Activated CD4-positive, alpha-beta memory T cell treated with anti-CD3 and anti-CD28 coated beads, Interleukin-2, amount 10 ng/mL, durations not matched to agents 7 days and 5 days (primary cell): ENCODE measurements around the gene GARRE1. TPM values are rescaled to one million over a fixed set of nuclear protein-coding genes. Genes with fewer than 3 reads are reported as not detected.

Source experiments
- CTCF ChIA-PET: fragments of 350-600 bp; sonication (Branson Sonifier 250); formaldehyde crosslinking; loops from one replicate; lab custom pipeline; 2021; ENCODE audit warnings: antibody characterized with exemption, inconsistent platforms; lab: Charles Lee
- POLR2A ChIA-PET: fragments of 350-600 bp; sonication (Branson Sonifier 250); formaldehyde crosslinking; loops from one replicate; lab custom pipeline; 2021; ENCODE audit warnings: antibody characterized with exemption; lab: Charles Lee
- DNase-seq: peaks from one replicate; pipeline ENCODE4 v3.0.0-alpha.2; 2020
- H3K27ac Mint-ChIP-seq: one replicate; pipeline ENCODE4 v1.8.0; 2021; ENCODE audit warnings: mild to moderate bottlenecking, mixed read lengths
- H3K27me3 Mint-ChIP-seq: one replicate; pipeline ENCODE4 v1.8.0; 2021; ENCODE audit warnings: mixed read lengths
- H3K36me3 Mint-ChIP-seq: one replicate; pipeline ENCODE4 v1.8.0; 2021; ENCODE audit warnings: low read depth, mixed read lengths
- H3K4me1 Mint-ChIP-seq: one replicate; pipeline ENCODE4 v1.8.0; 2021; ENCODE audit warnings: mixed read lengths
- H3K4me3 Mint-ChIP-seq: one replicate; pipeline ENCODE4 v1.8.0; 2021; ENCODE audit warnings: mild to moderate bottlenecking, mixed read lengths
- H3K9me3 Mint-ChIP-seq: one replicate; pipeline ENCODE4 v1.8.0; 2021; ENCODE audit warnings: mixed read lengths
- total RNA-seq, 2 experiments: library from RNA; stranded (reverse); gene quantifications; one replicate each; pipeline ENCODE4 v1.2.3, GENCODE V29; 2021

Gene GARRE1
- total RNA-seq, 2 experiments from 2014 or later, result 14.3 to 14.4 TPM

DNA sequence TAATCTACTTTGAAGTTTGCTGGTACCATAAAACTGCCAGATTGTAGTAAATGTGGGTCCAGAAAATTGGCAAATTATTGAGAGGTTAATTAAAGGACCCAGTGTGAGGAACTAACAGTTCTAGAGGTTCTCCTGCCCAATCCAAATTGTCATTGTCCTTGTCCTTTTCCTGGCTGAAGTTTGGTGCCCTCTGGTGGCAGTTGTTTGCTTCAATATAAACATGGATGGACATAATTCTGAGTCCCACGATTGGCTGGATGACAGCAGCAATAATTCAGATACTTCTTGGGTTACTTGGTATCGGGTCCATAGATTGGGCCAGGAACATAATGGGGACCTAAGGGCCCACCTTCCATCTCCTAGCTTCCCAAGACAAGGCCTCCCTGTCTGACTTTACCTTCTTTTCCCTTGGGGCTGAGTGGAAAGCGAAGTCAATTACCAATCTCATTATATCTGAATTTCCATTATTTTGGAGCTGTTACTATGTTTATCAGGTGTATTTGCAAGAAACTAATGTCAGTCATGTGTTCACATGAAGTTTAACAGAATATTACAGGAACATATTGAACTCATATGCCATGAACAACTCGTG, 33.8 kb upstream of the GARRE1 start:
- H3K27me3 Mint-ChIP-seq, result no peaks in the 10 kb centered on the region
- POLR2A ChIA-PET, result interaction anchor here (0.6 kb wide), 2 partner anchors 91 to 779 kb away, joined by 3 read pairs; no protein-coding TSS in a partner anchor
- DNase-seq, result peak; percentile 62
- CTCF ChIA-PET, result interaction anchor here (0.7 to 1.9 kb wide), 13 partner anchors 11 to 210 kb away, joined by 3 to 7 read pairs (median 4); no protein-coding TSS in a partner anchor
- no peak overlapping the region for H3K27ac Mint-ChIP-seq
- H3K4me1 Mint-ChIP-seq, result peaks cover 47% of the 10 kb centered on the region
- H3K4me3 Mint-ChIP-seq, result no peak overlapping the region
- H3K36me3 Mint-ChIP-seq, result peaks cover 73% of the 10 kb centered on the region
- no peaks in the 10 kb centered on the region for H3K9me3 Mint-ChIP-seq

GRCh38 chr19:34222386-34222785, 32.0 kb upstream of the GARRE1 start:
- Mint-ChIP-seq H3K4me3 (no peak overlapping the region), H3K36me3 (peaks cover 79% of the 10 kb centered on the region), H3K4me1 (peaks cover 57% of the 10 kb centered on the region), H3K27ac (no peak overlapping the region), H3K27me3 (no peaks in the 10 kb centered on the region), H3K9me3 (no peaks in the 10 kb centered on the region)
- no peak for DNase-seq
- CTCF ChIA-PET, result interaction anchor here (0.8 to 1.7 kb wide), 4 partner anchors 10 to 137 kb away, joined by 3 to 7 read pairs (median 4); no protein-coding TSS in a partner anchor
- POLR2A ChIA-PET, result interaction anchor here (1.0 kb wide), 1 partner anchor 10 kb away, joined by 3 read pairs; no protein-coding TSS in a partner anchor

GRCh38 chr19:34224996-34225658, 29.2 kb upstream of the GARRE1 start:
- no peak overlapping the region for H3K4me3 Mint-ChIP-seq
- no peaks in the 10 kb centered on the region for H3K27me3 Mint-ChIP-seq
- CTCF ChIA-PET, result interaction anchor here (0.8 to 2.8 kb wide), 5 partner anchors 8 to 203 kb away, joined by 3 to 10 read pairs (median 3); partner anchors contain the start of gene UBA2
- POLR2A ChIA-PET, result interaction anchor here (0.7 to 3.6 kb wide), 12 partner anchors 12 to 202 kb away, joined by 3 to 29 read pairs (median 4); partner anchors contain the start of gene LSM14A
- H3K36me3 Mint-ChIP-seq, result peaks cover 87% of the 10 kb centered on the region
- H3K27ac Mint-ChIP-seq, result peak overlapping the region; percentile 60
- no peak for DNase-seq
- peaks cover 57% of the 10 kb centered on the region for H3K4me1 Mint-ChIP-seq
- no peaks in the 10 kb centered on the region for H3K9me3 Mint-ChIP-seq

GRCh38 chr19:34225659-34226015, 28.7 kb upstream of the GARRE1 start:
- ChIA-PET CTCF (interaction anchor here (0.8 to 2.8 kb wide), 6 partner anchors 8 to 202 kb away, joined by 3 to 10 read pairs (median 3); partner anchors contain the start of gene UBA2), POLR2A (interaction anchor here (0.7 to 3.6 kb wide), 11 partner anchors 12 to 202 kb away, joined by 3 to 29 read pairs (median 3); partner anchors contain the start of gene LSM14A)
- no peaks in the 10 kb centered on the region for H3K27me3 Mint-ChIP-seq
- H3K4me1 Mint-ChIP-seq, result peaks cover 54% of the 10 kb centered on the region
- DNase-seq, result no peak
- H3K36me3 Mint-ChIP-seq, result peaks cover 86% of the 10 kb centered on the region
- H3K27ac Mint-ChIP-seq, result peak overlapping the region; percentile 60
- no peak overlapping the region for H3K4me3 Mint-ChIP-seq
- H3K9me3 Mint-ChIP-seq, result no peaks in the 10 kb centered on the region

DNA sequence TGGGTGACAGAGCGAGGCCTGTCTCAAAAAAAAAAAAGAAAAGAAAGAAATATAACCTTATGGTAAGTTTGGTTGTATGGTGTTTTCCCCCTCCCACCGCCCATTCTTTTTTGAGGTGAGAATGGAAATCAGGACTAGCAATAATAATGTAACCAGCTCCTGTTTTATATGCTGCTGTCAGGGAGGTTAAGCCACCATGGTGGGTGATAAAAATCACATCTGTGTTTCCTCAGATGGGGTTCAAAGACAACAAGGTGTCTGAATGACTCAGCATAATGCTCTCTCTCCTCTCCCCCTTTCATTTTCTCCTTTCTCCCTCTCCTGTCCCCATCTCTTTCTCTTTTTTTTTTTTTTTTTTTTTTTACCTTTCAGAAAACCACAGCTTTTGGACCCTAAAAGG, 28.3 kb upstream of the GARRE1 start:
- DNase-seq, result peak; percentile 24
- Mint-ChIP-seq H3K36me3 (peaks cover 88% of the 10 kb centered on the region), H3K4me3 (no peak overlapping the region), H3K4me1 (peaks cover 57% of the 10 kb centered on the region), H3K27me3 (no peaks in the 10 kb centered on the region), H3K9me3 (no peaks in the 10 kb centered on the region), H3K27ac (peak overlapping the region; percentile 60)
- POLR2A ChIA-PET, result interaction anchor here (0.7 to 3.6 kb wide), 9 partner anchors 11 to 202 kb away, joined by 3 to 29 read pairs (median 3); partner anchors contain the start of gene LSM14A
- CTCF ChIA-PET, result interaction anchor here (0.6 to 2.8 kb wide), 5 partner anchors 43 to 136 kb away, joined by 3 to 10 read pairs (median 4); no protein-coding TSS in a partner anchor

DNA sequence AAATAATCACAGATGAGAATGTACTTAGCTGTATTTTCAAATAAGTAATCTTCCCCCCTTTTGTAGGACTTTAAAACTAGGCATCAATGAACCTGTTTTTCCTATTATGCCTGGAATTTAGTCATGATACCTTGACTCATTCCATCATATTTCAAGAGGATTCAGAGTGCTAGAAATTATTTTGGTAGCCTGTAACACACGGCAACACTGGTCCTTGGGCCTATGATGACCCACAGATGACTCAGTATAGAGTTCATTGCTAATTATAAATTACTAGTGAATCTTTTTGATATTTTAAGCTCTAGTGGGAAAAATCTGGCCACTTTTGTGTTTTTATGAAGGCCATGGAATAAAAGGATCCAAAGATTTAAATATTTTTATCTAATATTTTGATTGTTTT, 26.0 kb upstream of the GARRE1 start:
- POLR2A ChIA-PET, result interaction anchor here (0.8 kb wide), 1 partner anchor 122 kb away, joined by 3 read pairs; no protein-coding TSS in a partner anchor
- H3K36me3 Mint-ChIP-seq, result peaks cover 69% of the 10 kb centered on the region

GRCh38 chr19:34228762-34229161, 25.6 kb upstream of the GARRE1 start:
- no peaks in the 10 kb centered on the region for H3K9me3 Mint-ChIP-seq
- POLR2A ChIA-PET, result interaction anchor here (0.8 kb wide), 1 partner anchor 122 kb away, joined by 3 read pairs; no protein-coding TSS in a partner anchor
- peaks cover 64% of the 10 kb centered on the region for H3K36me3 Mint-ChIP-seq
- H3K27ac Mint-ChIP-seq, result no peak overlapping the region
- DNase-seq, result no peak
- peaks cover 79% of the 10 kb centered on the region for H3K4me1 Mint-ChIP-seq
- no peak overlapping the region for H3K4me3 Mint-ChIP-seq
- no peaks in the 10 kb centered on the region for H3K27me3 Mint-ChIP-seq
- CTCF ChIA-PET, result no interaction called here

More for the DNA sequence above, 26.0 kb upstream of the GARRE1 start:
- no peak for DNase-seq
- no peaks in the 10 kb centered on the region for H3K27me3 Mint-ChIP-seq
- H3K4me3 Mint-ChIP-seq, result no peak overlapping the region
- no peaks in the 10 kb centered on the region for H3K9me3 Mint-ChIP-seq
- H3K4me1 Mint-ChIP-seq, result peaks cover 77% of the 10 kb centered on the region
- CTCF ChIA-PET, result no interaction called here
- H3K27ac Mint-ChIP-seq, result no peak overlapping the region

GRCh38 chr19:34229721-34230120, 24.6 kb upstream of the GARRE1 start:
- no peaks in the 10 kb centered on the region for H3K9me3 Mint-ChIP-seq
- H3K36me3 Mint-ChIP-seq, result peaks cover 56% of the 10 kb centered on the region
- no peak for DNase-seq
- H3K27me3 Mint-ChIP-seq, result no peaks in the 10 kb centered on the region
- H3K4me1 Mint-ChIP-seq, result peaks cover 75% of the 10 kb centered on the region
- POLR2A ChIA-PET, result no interaction called here
- H3K27ac Mint-ChIP-seq, result no peak overlapping the region
- no peak overlapping the region for H3K4me3 Mint-ChIP-seq
- CTCF ChIA-PET, result no interaction called here

DNA sequence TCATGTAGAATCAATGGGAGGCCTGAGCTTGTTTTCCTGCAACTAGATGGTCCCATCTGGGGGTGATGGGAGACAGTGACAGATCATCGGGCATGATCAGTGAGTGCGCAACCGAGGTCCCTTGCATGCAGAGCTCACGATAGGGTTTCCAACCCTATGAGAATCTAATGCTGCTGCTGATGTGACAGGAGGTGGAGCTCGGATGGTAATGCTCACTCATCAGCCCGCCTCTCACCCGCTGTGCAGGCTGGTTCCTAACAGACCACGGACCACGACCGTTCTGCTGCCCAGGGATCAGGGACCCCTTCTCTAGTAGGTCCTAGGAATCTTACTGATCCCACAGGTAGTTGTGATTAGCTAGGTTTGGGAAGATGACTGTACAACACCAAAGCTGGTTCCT, 23.5 kb upstream of the GARRE1 start:
- Mint-ChIP-seq H3K36me3 (peaks cover 50% of the 10 kb centered on the region), H3K4me1 (peaks cover 64% of the 10 kb centered on the region), H3K9me3 (no peaks in the 10 kb centered on the region), H3K27me3 (no peaks in the 10 kb centered on the region), H3K27ac (no peak overlapping the region), H3K4me3 (no peak overlapping the region)
- DNase-seq, result no peak
- ChIA-PET POLR2A (interaction anchor here (0.6 to 2.9 kb wide), 2 partner anchors 32 to 58 kb away, joined by 3 to 18 read pairs; partner anchors contain the start of gene LSM14A), CTCF (no interaction called here)

DNA sequence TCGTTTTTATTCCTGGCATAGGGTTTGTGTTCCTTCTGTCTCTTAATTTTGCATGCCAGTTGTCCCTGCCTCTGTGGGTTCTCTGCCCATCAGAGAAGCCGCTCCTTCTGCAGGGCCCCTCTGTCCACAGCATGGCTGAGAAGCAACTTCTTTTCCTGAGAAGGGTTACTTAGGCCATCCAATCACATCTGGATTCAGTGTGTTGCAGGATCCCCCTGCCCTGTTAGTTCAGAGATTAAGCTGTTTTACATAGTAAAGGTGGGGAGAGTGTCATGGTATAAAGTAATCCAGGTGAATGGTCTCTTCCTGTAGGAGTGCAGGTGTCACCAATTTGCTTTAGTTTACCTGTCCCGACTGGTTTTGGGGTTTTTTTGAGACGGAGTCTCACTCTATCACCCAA, 22.9 kb upstream of the GARRE1 start:
- H3K4me1 Mint-ChIP-seq, result peaks cover 58% of the 10 kb centered on the region
- H3K27me3 Mint-ChIP-seq, result no peaks in the 10 kb centered on the region
- no peak for DNase-seq
- no peaks in the 10 kb centered on the region for H3K9me3 Mint-ChIP-seq
- POLR2A ChIA-PET, result interaction anchor here (0.6 to 2.9 kb wide), 2 partner anchors 31 to 59 kb away, joined by 3 to 18 read pairs; partner anchors contain the start of gene LSM14A
- H3K36me3 Mint-ChIP-seq, result peaks cover 45% of the 10 kb centered on the region
- CTCF ChIA-PET, result interaction anchor here (1.2 kb wide), 1 partner anchor 11 kb away, joined by 3 read pairs; no protein-coding TSS in a partner anchor
- no peak overlapping the region for H3K4me3 Mint-ChIP-seq
- H3K27ac Mint-ChIP-seq, result no peak overlapping the region

DNA sequence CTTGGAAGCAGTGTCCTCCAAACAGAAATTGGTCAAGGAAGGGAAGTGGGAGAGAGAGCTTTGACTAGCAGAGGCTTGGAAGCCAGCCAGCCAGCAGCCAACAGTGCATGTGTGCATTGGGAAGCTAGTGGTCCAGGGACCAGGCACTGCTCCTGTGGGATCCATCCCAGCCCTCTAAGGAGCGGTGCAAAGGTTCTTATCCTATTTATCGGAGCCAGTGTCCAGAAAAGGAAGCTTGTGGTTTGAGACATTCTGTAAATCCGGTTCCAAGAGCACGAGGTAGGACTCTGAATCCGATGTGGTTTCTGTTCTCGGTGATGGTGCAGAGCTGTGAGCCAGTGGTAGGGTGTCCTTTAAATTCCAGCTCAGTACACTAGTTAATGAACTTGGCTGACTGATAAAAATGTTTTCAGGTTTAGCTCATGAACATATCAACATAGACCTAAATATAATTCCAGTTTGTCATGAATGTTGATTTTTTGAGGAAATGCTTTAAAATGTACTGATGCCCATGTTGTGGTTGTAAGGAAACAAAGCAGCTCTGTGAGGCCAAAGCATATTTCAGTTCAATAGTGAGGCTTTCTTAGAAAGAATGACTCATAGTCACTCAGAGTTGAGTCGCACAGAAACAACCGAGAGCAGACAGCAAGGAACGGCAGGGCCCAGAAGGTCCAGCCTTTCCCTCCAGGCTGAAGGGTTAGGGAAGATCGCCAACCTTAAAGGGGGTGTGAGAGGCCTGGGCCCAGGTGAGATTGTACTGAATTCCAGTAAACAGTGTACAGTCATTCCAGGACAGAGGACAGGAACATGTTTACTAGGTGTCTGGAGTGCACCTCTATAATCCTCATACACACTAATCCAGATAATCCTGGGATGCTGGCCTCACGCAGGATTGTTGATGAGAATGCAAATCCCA, 21.5 kb upstream of the GARRE1 start:
- Mint-ChIP-seq H3K9me3 (no peaks in the 10 kb centered on the region), H3K27ac (peak overlapping the region; percentile 85), H3K4me1 (peaks cover 48% of the 10 kb centered on the region), H3K4me3 (peak overlapping the region; percentile 58), H3K27me3 (no peaks in the 10 kb centered on the region), H3K36me3 (peaks cover 33% of the 10 kb centered on the region)
- ChIA-PET CTCF (interaction anchor here (0.5 to 2.1 kb wide), 10 partner anchors 8 to 127 kb away, joined by 3 to 6 read pairs (median 3); partner anchors contain the start of gene LSM14A), POLR2A (interaction anchor here (0.9 to 2.9 kb wide), 11 partner anchors 10 to 120 kb away, joined by 3 to 18 read pairs (median 4); partner anchors contain the start of gene LSM14A)
- DNase-seq, result peak; percentile 35
